H9 (cell line): Measurements from ENCODE around the gene ATG2B. TPM values are rescaled to one million over a fixed set of nuclear protein-coding genes. Genes with fewer than 3 reads are reported as not detected.

Experiments used
- DNase-seq: peaks from one replicate; pipeline ENCODE4 v3.0.0-alpha.2; 2017
- H2AFZ ChIP-seq: one replicate; pipeline ENCODE4 v1.6.1; 2013; ENCODE audit warnings: mild to moderate bottlenecking, low read length, control low read depth, moderate library complexity
- H2AK5ac ChIP-seq: 2 replicates; pipeline ENCODE4 v1.6.1; 2013; ENCODE audit warnings: low read length, control low read depth, mixed read lengths; ENCODE audit not compliant: insufficient read length
- H2BK120ac ChIP-seq: one replicate; pipeline ENCODE4 v1.6.1; 2013; ENCODE audit warnings: low read depth, mild to moderate bottlenecking, low read length, control low read depth, inconsistent platforms; ENCODE audit not compliant: poor library complexity, severe bottlenecking
- H2BK12ac ChIP-seq: 2 replicates; pipeline ENCODE4 v1.6.1; 2013; ENCODE audit warnings: low read length, control low read depth, mixed read lengths, low read depth; ENCODE audit not compliant: insufficient read length
- H2BK15ac ChIP-seq: 2 replicates; pipeline ENCODE4 v1.6.1; 2013; ENCODE audit warnings: low read depth, low read length, control low read depth
- H2BK20ac ChIP-seq: one replicate; pipeline ENCODE4 v1.6.1; 2013; ENCODE audit warnings: low read depth, mild to moderate bottlenecking, low read length, control low read depth, inconsistent platforms; ENCODE audit not compliant: poor library complexity, severe bottlenecking
- H2BK5ac ChIP-seq: 2 replicates; pipeline ENCODE4 v1.6.1; 2013; ENCODE audit warnings: low read length, control low read depth, mixed read lengths; ENCODE audit not compliant: insufficient read length
- H3K14ac ChIP-seq: 2 replicates; pipeline ENCODE4 v1.6.1; 2013; ENCODE audit warnings: low read length, control low read depth; ENCODE audit not compliant: insufficient read depth
- H3K18ac ChIP-seq: 2 replicates; pipeline ENCODE4 v1.6.1; 2013; ENCODE audit warnings: low read depth, mild to moderate bottlenecking, mixed read lengths, low read length, control low read depth; ENCODE audit not compliant: insufficient read length
- H3K23ac ChIP-seq: 2 replicates; pipeline ENCODE4 v1.6.1; 2013; ENCODE audit warnings: low read length, control low read depth, mixed read lengths, low read depth; ENCODE audit not compliant: insufficient read length
- H3K23me2 ChIP-seq: 2 replicates; pipeline ENCODE4 v1.6.1; 2013; ENCODE audit warnings: low read depth, mild to moderate bottlenecking, mixed read lengths, low read length, control low read depth; ENCODE audit not compliant: insufficient read length, poor library complexity, severe bottlenecking
- H3K27ac ChIP-seq: 2 replicates; pipeline ENCODE4 v1.5.1; 2013; ENCODE audit warnings: low read length, control low read depth, mixed read lengths, low read depth; ENCODE audit not compliant: insufficient read length
- H3K27me3 ChIP-seq: 2 replicates; pipeline ENCODE4 v1.6.1; 2013; ENCODE audit warnings: low read length, control low read depth, inconsistent platforms; ENCODE audit not compliant: insufficient read depth
- H3K4ac ChIP-seq: 2 replicates; pipeline ENCODE4 v1.6.1; 2013; ENCODE audit warnings: low read depth, mild to moderate bottlenecking, control low read depth, inconsistent platforms, low read length, moderate library complexity
- H3K4me1 ChIP-seq: 2 replicates; pipeline ENCODE4 v1.6.1; 2013; ENCODE audit warnings: low read length, control low read depth, inconsistent platforms; ENCODE audit not compliant: insufficient read depth
- H3K4me2 ChIP-seq: 2 replicates; pipeline ENCODE4 v1.6.1; 2013; ENCODE audit warnings: low read length, control low read depth, mixed read lengths; ENCODE audit not compliant: insufficient read length, insufficient read depth
- H3K56ac ChIP-seq: 2 replicates; pipeline ENCODE4 v1.6.1; 2013; ENCODE audit warnings: low read depth, mild to moderate bottlenecking, mixed read lengths, low read length, control low read depth; ENCODE audit not compliant: insufficient read length
- H3K79me1 ChIP-seq: 2 replicates; pipeline ENCODE4 v1.6.1; 2013; ENCODE audit warnings: low read depth, mild to moderate bottlenecking, moderate library complexity, low read length, control low read depth, inconsistent platforms; ENCODE audit not compliant: insufficient read depth, poor library complexity, severe bottlenecking
- H3K79me2 ChIP-seq: 2 replicates; pipeline ENCODE4 v1.6.1; 2013; ENCODE audit warnings: low read length, control low read depth, inconsistent platforms; ENCODE audit not compliant: insufficient read depth
- H3K9ac ChIP-seq: 2 replicates; pipeline ENCODE4 v1.6.1; 2013; ENCODE audit warnings: low read length, control low read depth, mixed read lengths; ENCODE audit not compliant: insufficient read length; ENCODE audit errors: extremely low read depth
- H3K9me3 ChIP-seq: one replicate; pipeline ENCODE4 v1.6.1; 2013; ENCODE audit warnings: low read depth, low read length, inconsistent platforms; ENCODE audit not compliant: control insufficient read depth
- H3T11ph ChIP-seq: one replicate; pipeline ENCODE4 v1.6.1; 2013; ENCODE audit warnings: mild to moderate bottlenecking, low read length, control low read depth, inconsistent platforms
- H4K20me1 ChIP-seq: one replicate; pipeline ENCODE4 v1.6.1; 2013; ENCODE audit not compliant: control insufficient read depth, insufficient read length, insufficient read depth
- H4K5ac ChIP-seq: 2 replicates; pipeline ENCODE4 v1.6.1; 2013; ENCODE audit warnings: low read depth, mild to moderate bottlenecking, mixed read lengths, low read length, control low read depth; ENCODE audit not compliant: insufficient read length
- H4K8ac ChIP-seq: replicated peaks from 2 replicates; pipeline ENCODE4 v1.6.1; 2013; ENCODE audit warnings: low read length, control low read depth, mixed read lengths, low read depth; ENCODE audit not compliant: insufficient read length
- H4K91ac ChIP-seq: 2 replicates; pipeline ENCODE4 v1.6.1; 2013; ENCODE audit warnings: low read depth, mild to moderate bottlenecking, moderate library complexity, mixed read lengths, low read length, control low read depth; ENCODE audit not compliant: insufficient read length
- H3K27ac Mint-ChIP-seq, 3 experiments: 2 replicates in 2 of 3; 3 replicates in 1 of 3; pipeline ENCODE4 v1.8.0; 2020 to 2021; ENCODE audit warnings: mixed read lengths in 3 of 3, mild to moderate bottlenecking in 1 of 3, moderate library complexity in 1 of 3
- H3K27me3 Mint-ChIP-seq: 2 replicates; pipeline ENCODE4 v1.8.0; 2021; ENCODE audit warnings: low read depth, mild to moderate bottlenecking, moderate library complexity, mixed read lengths
- H3K36me3 Mint-ChIP-seq, 3 experiments: 2 replicates in 2 of 3; 3 replicates in 1 of 3; pipeline ENCODE4 v1.8.0; 2020 to 2021; ENCODE audit warnings: low read depth in 3 of 3, mixed read lengths in 3 of 3; ENCODE audit not compliant: insufficient read depth in 1 of 3
- H3K4me1 Mint-ChIP-seq, 2 experiments: 2 replicates each; pipeline ENCODE4 v1.8.0; 2020; ENCODE audit warnings: mixed read lengths in 2 of 2
- H3K4me3 Mint-ChIP-seq, 2 experiments: 2 replicates in 1 of 2; 3 replicates in 1 of 2; pipeline ENCODE4 v1.8.0; 2020 to 2021; ENCODE audit warnings: mild to moderate bottlenecking in 2 of 2, mixed read lengths in 2 of 2, moderate library complexity in 1 of 2
- H3K9me3 Mint-ChIP-seq, 2 experiments: 2 replicates in 1 of 2; 3 replicates in 1 of 2; pipeline ENCODE4 v1.8.0; 2020; ENCODE audit warnings: mild to moderate bottlenecking in 2 of 2, mixed read lengths in 2 of 2, moderate library complexity in 1 of 2
- CTCF ChIP-seq: fragments of 200-600 bp; sonication (generic); conservative IDR thresholded peaks from 3 replicates; pipeline ENCODE4 v1.8.0; 2021; ENCODE audit warnings: antibody characterized with exemption, mild to moderate bottlenecking
- WGBS: extraction: QIAGEN DNeasy Blood & Tissue Kit; methylation state at CpG from one replicate; pipeline ENCODE4 v1.1.7; 2013; ENCODE audit warnings: missing lambda C conversion rate, low lambda C conversion rate, mixed read lengths; ENCODE audit not compliant: insufficient read length; ENCODE audit errors: extremely low coverage; 5-methylcytosine and 5-hydroxymethylcytosine counted together
- total RNA-seq: library from RNA; stranded (reverse); gene quantifications from 2 replicates; pipeline ENCODE4 v1.2.1, GENCODE V29; 2021

Gene ATG2B
- total RNA-seq, 1 experiment from 2014 or later, result 12.6 TPM

- no peak overlapping the region for H3K23ac ChIP-seq
- peaks cover 17% of the 10 kb centered on the region; the same call in 1 of the 2 replicates for H3K79me2 ChIP-seq
- no peak overlapping the region for H2BK120ac ChIP-seq
- H3K18ac ChIP-seq, result no peak overlapping the region
- DNase-seq, result no peak
- no peak overlapping the region for H3K4ac ChIP-seq
- no peak overlapping the region for H4K91ac ChIP-seq
- Mint-ChIP-seq H3K9me3 (peaks cover 9% of the 10 kb centered on the region in 2 experiments), H3K27me3 (no peaks in the 10 kb centered on the region), H3K4me1 (peaks cover 27 to 37% of the 10 kb centered on the region in 2 experiments), H3K4me3 (no peak overlapping the region; a peak in 1 of 5 replicates), H3K27ac (peak overlapping the region in 2 of 3 experiments; percentile 3 to 93; a peak in 5 of 7 replicates), H3K36me3 (peaks cover 9 to 23% (median 13%) of the 10 kb centered on the region in 3 experiments; a peak in 6 of 7 replicates)
- no CpG with 5 or more reads among the region's 1 CpG for WGBS
- H3K23me2 ChIP-seq, result peaks cover 8% of the 10 kb centered on the region
- no peaks in the 10 kb centered on the region; the same call in 1 of the 2 replicates for H3K4me1 ChIP-seq
- no peak overlapping the region for H2AFZ ChIP-seq
- no peaks in the 10 kb centered on the region for H3K9me3 ChIP-seq
- no peak overlapping the region for H2BK5ac ChIP-seq
- no peak overlapping the region for H3K9ac ChIP-seq
- H3K14ac ChIP-seq, result no peak overlapping the region
- no peak overlapping the region for H2AK5ac ChIP-seq
- no peak overlapping the region for H4K5ac ChIP-seq
- no peak overlapping the region for H3K56ac ChIP-seq
- H3K27ac ChIP-seq, result no peak overlapping the region
- H2BK12ac ChIP-seq, result no peak overlapping the region
- no peak overlapping the region for H2BK15ac ChIP-seq
- no peak for TF ChIP-seq CTCF
- H2BK20ac ChIP-seq, result no peak overlapping the region
- H3K79me1 ChIP-seq, result peaks cover 14% of the 10 kb centered on the region
- no peak overlapping the region for H4K8ac ChIP-seq
- H3K4me2 ChIP-seq, result no peak overlapping the region
- no peaks in the 10 kb centered on the region for H4K20me1 ChIP-seq
- H3K27me3 ChIP-seq, result no peaks in the 10 kb centered on the region
- H3T11ph ChIP-seq, result no peak overlapping the region
These were observed 5.4 kb upstream of the ATG2B start for GRCh38 chr14:96368534-96368933.
